HepG2 (cell line): Measurements from ENCODE around the gene BCAS1. TPM values are rescaled to one million over a fixed set of nuclear protein-coding genes. Genes with fewer than 3 reads are reported as not detected.

Source experiments
- ATAC-seq: fragments of 200-7000 bp; cut with Tn5 transposase; 3 replicates; pipeline ENCODE4 v1.9.1; 2020; ENCODE audit warnings: mild to moderate bottlenecking, moderate library complexity
- BruUV-seq: library from RNA; stranded (reverse); fragments of 400-500 nt; replicated peaks from 2 replicates; lab custom pipeline; 2021; lab: Mats Ljungman, UMichigan
- CTCF ChIA-PET: fragments of 300-600 bp; formaldehyde crosslinking; extraction: SDS; loops from one replicate; lab custom pipeline; 2021; ENCODE audit warnings: low total read pairs, inconsistent platforms, low intra/inter-chr PET ratio; lab: Yijun Ruan, JAX
- POLR2A ChIA-PET: fragments of 350-600 bp; sonication (Branson Sonifier 250); formaldehyde crosslinking; loops from one replicate; lab custom pipeline; 2020; ENCODE audit warnings: antibody characterized with exemption, inconsistent platforms; lab: Yijun Ruan, JAX
- DNase-seq: peaks from one replicate; pipeline ENCODE4 v3.0.0-alpha.2; 2015; ENCODE audit warnings: low spot score
- FAIRE-seq: peaks from 3 replicates; lab custom pipeline; 2011; peaks lifted over from hg19 to GRCh38; lab: Jason Lieb, UNC
- H2AFZ ChIP-seq: one replicate; pipeline ENCODE4 v1.6.1; 2011; ENCODE audit warnings: low read length, inconsistent platforms
- H3K27ac ChIP-seq: fragments of 300-600 bp; 3 replicates; pipeline ENCODE4 v1.8.0; 2011; ENCODE audit warnings: mixed run types, mild to moderate bottlenecking, mixed read lengths, low read length, inconsistent platforms; ENCODE audit not compliant: insufficient read depth; ENCODE audit errors: extremely low read length
- H3K27me3 ChIP-seq, 2 experiments: fragments of 200-600 bp in 1 of 2; 2 replicates in 1 of 2; 3 replicates in 1 of 2; pipeline versions ENCODE4 v1.6.0 to v1.8.0; 2011; ENCODE audit warnings: low read length in 2 of 2, mild to moderate bottlenecking in 2 of 2, moderate library complexity in 2 of 2, inconsistent platforms in 1 of 2; ENCODE audit not compliant: insufficient read depth in 2 of 2, control insufficient read depth in 1 of 2
- H3K36me3 ChIP-seq, 2 experiments: fragments of 200-600 bp in 1 of 2; replicated peaks in 1 of 2; 2 replicates in 1 of 2; 3 replicates in 1 of 2; pipeline versions ENCODE4 v1.5.1 to v1.8.0; 2011; ENCODE audit warnings: low read length in 2 of 2, inconsistent platforms in 1 of 2; ENCODE audit not compliant: insufficient read depth in 2 of 2, control insufficient read depth in 1 of 2
- H3K4me1 ChIP-seq: 2 replicates; pipeline ENCODE4 v1.5.1; 2012; ENCODE audit warnings: low read length, inconsistent platforms; ENCODE audit not compliant: insufficient read depth
- H3K4me2 ChIP-seq: 2 replicates; pipeline ENCODE4 v1.6.0; 2011; ENCODE audit warnings: low read depth, low read length, inconsistent platforms
- H3K4me3 ChIP-seq, 3 experiments: fragments of 200-600 bp in 1 of 3; sonication (generic), shearing (Covaris generic) in 1 of 3; replicated peaks in 1 of 3; 2 replicates each; pipeline ENCODE4 v1.5.1; 2011 to 2016; ENCODE audit warnings: low read length in 3 of 3, inconsistent platforms in 2 of 3, low read depth in 2 of 3, mild to moderate bottlenecking in 2 of 3, control low read depth in 1 of 3, mixed read lengths in 1 of 3; ENCODE audit not compliant: insufficient read depth in 1 of 3
- H3K79me2 ChIP-seq: one replicate; pipeline ENCODE4 v1.6.1; 2011; ENCODE audit warnings: low read length, inconsistent platforms; ENCODE audit not compliant: insufficient read depth
- H3K9ac ChIP-seq: 2 replicates; pipeline ENCODE4 v1.6.0; 2011; ENCODE audit warnings: mild to moderate bottlenecking, low read depth, low read length, inconsistent platforms; ENCODE audit not compliant: insufficient read depth
- H3K9me3 ChIP-seq: 2 replicates; pipeline ENCODE4 v1.5.1; 2012; ENCODE audit warnings: mild to moderate bottlenecking, low read length
- H4K20me1 ChIP-seq: 2 replicates; pipeline ENCODE4 v1.6.0; 2011; ENCODE audit warnings: inconsistent platforms, mild to moderate bottlenecking, low read length, moderate library complexity; ENCODE audit not compliant: insufficient read depth
- ARID4A ChIP-seq: sonication (generic); formaldehyde crosslinking; IDR thresholded peaks from 2 replicates; pipeline ENCODE4 v1.5.0; 2020; ENCODE audit warnings: mild to moderate bottlenecking, missing genetic modification reagents, borderline replicate concordance
- ATAD3A ChIP-seq: sonication (generic); formaldehyde crosslinking; IDR thresholded peaks from 2 replicates; pipeline ENCODE4 v1.4.0; 2020; ENCODE audit warnings: missing genetic modification reagents
- EED ChIP-seq: sonication (generic); formaldehyde crosslinking; IDR thresholded peaks from 2 replicates; pipeline ENCODE4 v1.5.0; 2020; ENCODE audit warnings: mild to moderate bottlenecking, missing genetic modification reagents
- ETS1 ChIP-seq: sonication (generic); formaldehyde crosslinking; IDR thresholded peaks from 2 replicates; pipeline ENCODE4 v1.4.0; 2020; ENCODE audit warnings: missing genetic modification reagents
- GATAD1 ChIP-seq: IDR thresholded peaks from 2 replicates; pipeline ENCODE4 v1.6.1; 2016; ENCODE audit warnings: missing genetic modification reagents, missing compliant biosample characterization
- HNRNPL ChIP-seq: fragments of 200-400 bp; formaldehyde crosslinking; IDR thresholded peaks from 2 replicates; pipeline ENCODE4 v1.6.1; 2017; ENCODE audit warnings: mild to moderate bottlenecking, low read depth, low read length
- NFE2L1 ChIP-seq: sonication (generic); formaldehyde crosslinking; IDR thresholded peaks from 2 replicates; pipeline ENCODE4 v1.4.0; 2020; ENCODE audit warnings: missing genetic modification reagents, mild to moderate bottlenecking, borderline replicate concordance
- SALL2 ChIP-seq: sonication (generic); formaldehyde crosslinking; IDR thresholded peaks from 2 replicates; pipeline ENCODE4 v1.8.1; 2023; ENCODE audit warnings: mild to moderate bottlenecking, missing genetic modification reagents, inconsistent platforms
- ZNF17 ChIP-seq: sonication (generic); formaldehyde crosslinking; IDR thresholded peaks from 2 replicates; pipeline ENCODE4 v1.5.0; 2020; ENCODE audit warnings: mild to moderate bottlenecking, missing genetic modification reagents
- ZNF552 ChIP-seq: sonication (generic); formaldehyde crosslinking; IDR thresholded peaks from 2 replicates; pipeline ENCODE4 v1.9.0; 2022; ENCODE audit warnings: missing genetic modification reagents, mild to moderate bottlenecking, borderline replicate concordance
- ZNF850 ChIP-seq: sonication (generic); formaldehyde crosslinking; conservative IDR thresholded peaks from 2 replicates; pipeline ENCODE4 v1.9.0; 2021; ENCODE audit warnings: mild to moderate bottlenecking, missing genetic modification reagents
- WGBS: methylation state at CpG from one replicate; pipeline ENCODE4 v1.1.6; 2017; ENCODE audit warnings: low lambda C conversion rate; 5-methylcytosine and 5-hydroxymethylcytosine counted together
- in situ Hi-C: cut with HindIII; loops from 2 replicates; pipeline ENCODE4 v1.10.0; 2017; ENCODE audit warnings: low pct_unique_long_range_greater_than_20kb; ENCODE audit not compliant: extremely low pct_ligation_motif_present
- intact Hi-C: fragments of 100-400 bp; cut with micrococcal nuclease; formaldehyde crosslinking; loops from one replicate; pipeline ENCODE4 v1.10.0; 2022; ENCODE audit not compliant: unreplicated experiment
- polyA plus RNA-seq, 8 experiments: library from polyadenylated mRNA; depleted of rRNA in 3 of 8; stranded (reverse) in 7 of 8; unstranded in 1 of 8; fragments of >200 nt; fragmentation: Illumina TruSeq in 4 of 8; extraction: Trizol in 4 of 8; gene quantifications; 2 replicates each; pipeline versions ENCODE4 v1.2.1 to v1.2.3, GENCODE V29; 2011 to 2016; ENCODE audit warnings: low read depth in 4 of 8, missing spikeins in 1 of 8, mixed read lengths in 1 of 8; ENCODE audit not compliant: insufficient read depth in 1 of 8
- total RNA-seq, 5 experiments: library from RNA; depleted of rRNA; stranded (reverse); fragments of >200 nt; fragmentation: Illumina TruSeq; extraction: Trizol; gene quantifications; 2 replicates each; pipeline ENCODE4 v1.2.3, GENCODE V29; 2016; ENCODE audit warnings: low read depth in 1 of 5
- TF ChIP-seq, protein P1 (sequence below): sonication (generic); formaldehyde crosslinking; IDR thresholded peaks from 2 replicates; pipeline ENCODE4 v1.4.0; 2020; ENCODE audit warnings: missing genetic modification reagents
- TF ChIP-seq, protein P2 (sequence below): sonication (generic); formaldehyde crosslinking; IDR thresholded peaks from 2 replicates; pipeline ENCODE4 v1.5.1; 2020; ENCODE audit warnings: missing genetic modification reagents, mild to moderate bottlenecking, borderline replicate concordance
- TF ChIP-seq, protein P3 (sequence below): sonication (generic); formaldehyde crosslinking; IDR thresholded peaks from 2 replicates; pipeline ENCODE4 v1.8.1; 2023; ENCODE audit warnings: missing genetic modification reagents, inconsistent platforms, borderline replicate concordance
- TF ChIP-seq, protein P4 (sequence below): sonication (generic); formaldehyde crosslinking; IDR thresholded peaks from 2 replicates; pipeline ENCODE4 v1.8.1; 2023; ENCODE audit warnings: mild to moderate bottlenecking, missing genetic modification reagents

Gene BCAS1
- total and polyA plus RNA-seq, 2 of the 13 experiments (the other 11 are each of a cell fraction or from before 2014, with no cell fraction given): 0.55 to 0.91 TPM

DNA sequence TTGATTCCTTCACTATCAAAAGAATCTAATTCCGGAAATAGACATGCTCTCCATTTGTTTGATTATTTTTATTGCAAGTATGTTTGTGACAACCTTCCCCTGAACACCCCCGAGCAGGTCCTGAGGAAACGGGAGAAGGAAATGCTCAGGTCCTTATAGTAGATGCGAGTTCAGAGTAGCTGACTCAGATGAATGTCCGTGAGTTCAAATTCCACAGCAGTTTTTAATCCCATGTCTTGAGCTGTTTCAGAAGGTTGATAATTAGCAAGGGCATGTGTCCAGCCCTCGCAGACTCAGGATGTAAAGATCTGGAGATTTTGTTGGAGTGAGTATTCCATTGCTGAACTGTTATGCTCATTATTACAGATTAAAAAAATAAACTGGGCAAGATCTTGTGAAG, 169.3 kb downstream of the BCAS1 start:
- 15% methylated on average over 6 of the region's 6 CpGs for WGBS
- H3K79me2 ChIP-seq: no peaks in the 10 kb centered on the region
- no peak for DNase-seq
- H3K4me2 ChIP-seq: peak overlapping the region; percentile 44
- ChIA-PET CTCF (no interaction called here), POLR2A (interaction anchor here (1.0 kb wide), 1 partner anchor 21 kb away, joined by 3 read pairs; no protein-coding TSS in a partner anchor)
- no peak overlapping the region for H3K9ac ChIP-seq
- H3K36me3 ChIP-seq: no peaks in the 10 kb centered on the region
- H3K27ac ChIP-seq: no peak overlapping the region
- no peaks in the 10 kb centered on the region for H4K20me1 ChIP-seq
- in situ Hi-C loops: no loop called here
- H3K4me1 ChIP-seq: peaks cover 34% of the 10 kb centered on the region
- intact Hi-C loops: no loop called here
- no TSS peak for BruUV-seq
- no peak overlapping the region for H3K4me3 ChIP-seq
- H2AFZ ChIP-seq: no peak overlapping the region
- H3K27me3 ChIP-seq: peaks cover 1 to 10% of the 10 kb centered on the region in 2 experiments; a peak in 2 of 5 replicates
- H3K9me3 ChIP-seq: no peaks in the 10 kb centered on the region
- FAIRE-seq: no peak
- no peak for ATAC-seq
- TF ChIP-seq ZNF850 (CRISPR knock-in tag): no peak
- no peak for TF ChIP-seq ETS1
- TF ChIP-seq ZNF552: no peak
- TF ChIP-seq, protein P1, sequence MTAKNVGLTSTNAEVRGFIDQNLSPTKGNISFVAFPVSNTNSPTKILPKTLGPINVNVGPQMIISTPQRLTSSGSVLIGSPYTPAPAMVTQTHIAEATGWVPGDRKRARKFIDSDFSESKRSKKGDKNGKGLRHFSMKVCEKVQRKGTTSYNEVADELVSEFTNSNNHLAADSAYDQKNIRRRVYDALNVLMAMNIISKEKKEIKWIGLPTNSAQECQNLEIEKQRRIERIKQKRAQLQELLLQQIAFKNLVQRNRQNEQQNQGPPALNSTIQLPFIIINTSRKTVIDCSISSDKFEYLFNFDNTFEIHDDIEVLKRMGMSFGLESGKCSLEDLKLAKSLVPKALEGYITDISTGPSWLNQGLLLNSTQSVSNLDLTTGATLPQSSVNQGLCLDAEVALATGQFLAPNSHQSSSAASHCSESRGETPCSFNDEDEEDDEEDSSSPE (CRISPR knock-in tag): no peak
- TF ChIP-seq NFE2L1 (CRISPR knock-in tag): no peak
- TF ChIP-seq, protein P2, sequence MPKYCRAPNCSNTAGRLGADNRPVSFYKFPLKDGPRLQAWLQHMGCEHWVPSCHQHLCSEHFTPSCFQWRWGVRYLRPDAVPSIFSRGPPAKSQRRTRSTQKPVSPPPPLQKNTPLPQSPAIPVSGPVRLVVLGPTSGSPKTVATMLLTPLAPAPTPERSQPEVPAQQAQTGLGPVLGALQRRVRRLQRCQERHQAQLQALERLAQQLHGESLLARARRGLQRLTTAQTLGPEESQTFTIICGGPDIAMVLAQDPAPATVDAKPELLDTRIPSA (CRISPR knock-in tag): no peak
- TF ChIP-seq ZNF17: no peak
- TF ChIP-seq GATAD1 (CRISPR knock-in tag): no peak
- no peak for TF ChIP-seq SALL2 (CRISPR knock-in tag)
- TF ChIP-seq, protein P3, sequence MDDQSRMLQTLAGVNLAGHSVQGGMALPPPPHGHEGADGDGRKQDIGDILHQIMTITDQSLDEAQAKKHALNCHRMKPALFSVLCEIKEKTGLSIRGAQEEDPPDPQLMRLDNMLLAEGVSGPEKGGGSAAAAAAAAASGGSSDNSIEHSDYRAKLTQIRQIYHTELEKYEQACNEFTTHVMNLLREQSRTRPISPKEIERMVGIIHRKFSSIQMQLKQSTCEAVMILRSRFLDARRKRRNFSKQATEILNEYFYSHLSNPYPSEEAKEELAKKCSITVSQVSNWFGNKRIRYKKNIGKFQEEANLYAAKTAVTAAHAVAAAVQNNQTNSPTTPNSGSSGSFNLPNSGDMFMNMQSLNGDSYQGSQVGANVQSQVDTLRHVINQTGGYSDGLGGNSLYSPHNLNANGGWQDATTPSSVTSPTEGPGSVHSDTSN (CRISPR knock-in tag): no peak
- TF ChIP-seq HNRNPL: no peak
- no peak for TF ChIP-seq ARID4A (CRISPR knock-in tag)
- TF ChIP-seq ATAD3A: no peak
- no peak for TF ChIP-seq EED (CRISPR knock-in tag)
- TF ChIP-seq, protein P4, sequence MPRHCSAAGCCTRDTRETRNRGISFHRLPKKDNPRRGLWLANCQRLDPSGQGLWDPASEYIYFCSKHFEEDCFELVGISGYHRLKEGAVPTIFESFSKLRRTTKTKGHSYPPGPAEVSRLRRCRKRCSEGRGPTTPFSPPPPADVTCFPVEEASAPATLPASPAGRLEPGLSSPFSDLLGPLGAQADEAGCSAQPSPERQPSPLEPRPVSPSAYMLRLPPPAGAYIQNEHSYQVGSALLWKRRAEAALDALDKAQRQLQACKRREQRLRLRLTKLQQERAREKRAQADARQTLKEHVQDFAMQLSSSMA (CRISPR knock-in tag): no peak
